CD4-positive, alpha-beta T cell (primary cell): Measurements from ENCODE around the gene STK11. TPM values are rescaled to one million over a fixed set of nuclear protein-coding genes. Genes with fewer than 3 reads are reported as not detected.
A peak's percentile ranks its signal among the peaks of the same experiment; 100 is the strongest.

Source experiments
- ATAC-seq: fragments of 200-7000 bp; cut with Tn5 transposase; one replicate; pipeline ENCODE4 v1.10.0; 2022; ENCODE audit warnings: mild to moderate bottlenecking; ENCODE audit not compliant: poor library complexity
- CTCF ChIA-PET: fragments of 350-600 bp; sonication (Branson Sonifier 250); formaldehyde crosslinking; loops from one replicate; lab custom pipeline; 2021; ENCODE audit warnings: antibody characterized with exemption, inconsistent platforms; lab: Charles Lee
- POLR2A ChIA-PET: fragments of 350-600 bp; sonication (Branson Sonifier 250); formaldehyde crosslinking; loops from one replicate; lab custom pipeline; 2021; ENCODE audit warnings: antibody characterized with exemption, inconsistent platforms; lab: Charles Lee
- DNase-seq, 14 experiments: peaks; one replicate each; pipeline ENCODE4 v3.0.0-alpha.2; 2013 to 2020; ENCODE audit warnings: mixed read lengths in 2 of 14
- H3K27ac ChIP-seq, 2 donors: one replicate each; pipeline versions ENCODE4 v1.5.1 to v1.7.0; 2013; ENCODE audit warnings: low read length in 2 of 2, low read depth in 1 of 2, mild to moderate bottlenecking in 1 of 2
- H3K27me3 ChIP-seq, 2 experiments: 1 replicate in 1 of 2; 2 replicates in 1 of 2; pipeline versions ENCODE4 v1.6.1 to v1.7.0; 2013; ENCODE audit warnings: low read length in 2 of 2, control low read depth in 1 of 2, mild to moderate bottlenecking in 1 of 2, moderate library complexity in 1 of 2; ENCODE audit not compliant: insufficient read depth in 2 of 2, control insufficient read depth in 1 of 2
- H3K36me3 ChIP-seq: one replicate; pipeline ENCODE4 v1.6.1; 2013; ENCODE audit warnings: low read length, control low read depth; ENCODE audit not compliant: insufficient read depth
- H3K4me1 ChIP-seq: one replicate; pipeline ENCODE4 v1.6.1; 2013; ENCODE audit warnings: low read length, control low read depth; ENCODE audit not compliant: insufficient read depth
- H3K4me3 ChIP-seq: one replicate; pipeline ENCODE4 v1.5.1; 2013; ENCODE audit warnings: mild to moderate bottlenecking, low read length, moderate library complexity
- H3K9me3 ChIP-seq, 2 experiments: 1 replicate in 1 of 2; 2 replicates in 1 of 2; pipeline versions ENCODE4 v1.6.1 to v1.7.0; 2013; ENCODE audit warnings: low read length in 2 of 2, mild to moderate bottlenecking in 2 of 2, control low read depth in 1 of 2, moderate library complexity in 1 of 2; ENCODE audit not compliant: control insufficient read depth in 1 of 2, insufficient read depth in 1 of 2
- H3K27ac Mint-ChIP-seq: one replicate; pipeline ENCODE4 v1.8.0; 2020; ENCODE audit warnings: mixed read lengths
- H3K27me3 Mint-ChIP-seq: one replicate; pipeline ENCODE4 v1.8.0; 2021; ENCODE audit warnings: mixed read lengths
- H3K36me3 Mint-ChIP-seq: one replicate; pipeline ENCODE4 v1.8.0; 2021; ENCODE audit warnings: low read depth, mixed read lengths
- H3K4me1 Mint-ChIP-seq: one replicate; pipeline ENCODE4 v1.8.0; 2021; ENCODE audit warnings: low read depth, mixed read lengths
- H3K4me3 Mint-ChIP-seq: one replicate; pipeline ENCODE4 v1.8.0; 2020; ENCODE audit warnings: mild to moderate bottlenecking, mixed read lengths
- H3K9me3 Mint-ChIP-seq: one replicate; pipeline ENCODE4 v1.8.0; 2020; ENCODE audit warnings: mixed read lengths
- intact Hi-C, 2 experiments: fragments of 100-400 bp; cut with DNase I in 1 of 2; cut with micrococcal nuclease in 1 of 2; formaldehyde crosslinking; loops; one replicate each; pipeline versions ENCODE4 v1.15.1 to v1.9.0; 2023 to 2025; cut with DNase I, micrococcal nuclease
- total RNA-seq, 174 experiments: library from RNA in 2 of 174; stranded (reverse) in 2 of 174; gene quantifications; one replicate each; pipeline ENCODE4 v1.2.3 and lab custom pipeline; 2021 to 2026
- TF ChIP-seq, protein P1 (sequence below): fragments of 200-600 bp; IDR thresholded peaks from one replicate; pipeline ENCODE4 v1.8.0; 2022; ENCODE audit warnings: antibody characterized with exemption, mild to moderate bottlenecking

The STK11 gene
- total RNA-seq, 2 experiments from 2014 or later: 49.7 to 53.0 TPM

DNA sequence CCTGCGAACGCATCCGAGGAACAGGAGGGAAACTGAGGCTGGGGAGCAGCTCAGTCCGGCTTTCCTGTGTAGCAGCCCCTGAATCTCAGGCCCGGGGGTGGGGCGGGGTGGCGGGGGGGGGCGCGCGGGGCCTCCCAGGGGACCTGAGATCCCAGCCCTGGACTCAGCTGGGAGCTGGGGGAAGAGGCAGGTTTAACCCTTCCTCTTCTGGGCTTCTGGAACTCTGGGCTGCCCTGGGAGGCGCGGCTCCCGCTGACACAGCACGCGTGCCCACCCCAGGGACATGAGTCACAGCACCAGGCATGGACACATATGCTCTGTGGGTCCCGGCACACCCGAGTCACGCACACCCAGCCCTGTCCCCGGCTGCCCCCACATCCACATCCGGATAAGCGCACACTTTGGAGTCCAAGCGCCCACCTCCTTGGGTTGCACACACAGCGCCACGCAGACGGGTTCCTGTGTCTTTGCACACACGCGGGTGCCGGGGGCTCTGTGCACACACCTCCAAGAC lies 60.1 kb downstream of the STK11 start:
- Histone ChIP-seq H3K27me3 (no peaks in the 10 kb centered on the region), H3K4me3 (peak overlapping the region; percentile 48), H3K4me1 (peaks cover 77% of the 10 kb centered on the region), H3K27ac (no peak overlapping the region), H3K9me3 (no peaks in the 10 kb centered on the region), H3K36me3 (peaks cover 10% of the 10 kb centered on the region)
- TF ChIP-seq, protein P1, sequence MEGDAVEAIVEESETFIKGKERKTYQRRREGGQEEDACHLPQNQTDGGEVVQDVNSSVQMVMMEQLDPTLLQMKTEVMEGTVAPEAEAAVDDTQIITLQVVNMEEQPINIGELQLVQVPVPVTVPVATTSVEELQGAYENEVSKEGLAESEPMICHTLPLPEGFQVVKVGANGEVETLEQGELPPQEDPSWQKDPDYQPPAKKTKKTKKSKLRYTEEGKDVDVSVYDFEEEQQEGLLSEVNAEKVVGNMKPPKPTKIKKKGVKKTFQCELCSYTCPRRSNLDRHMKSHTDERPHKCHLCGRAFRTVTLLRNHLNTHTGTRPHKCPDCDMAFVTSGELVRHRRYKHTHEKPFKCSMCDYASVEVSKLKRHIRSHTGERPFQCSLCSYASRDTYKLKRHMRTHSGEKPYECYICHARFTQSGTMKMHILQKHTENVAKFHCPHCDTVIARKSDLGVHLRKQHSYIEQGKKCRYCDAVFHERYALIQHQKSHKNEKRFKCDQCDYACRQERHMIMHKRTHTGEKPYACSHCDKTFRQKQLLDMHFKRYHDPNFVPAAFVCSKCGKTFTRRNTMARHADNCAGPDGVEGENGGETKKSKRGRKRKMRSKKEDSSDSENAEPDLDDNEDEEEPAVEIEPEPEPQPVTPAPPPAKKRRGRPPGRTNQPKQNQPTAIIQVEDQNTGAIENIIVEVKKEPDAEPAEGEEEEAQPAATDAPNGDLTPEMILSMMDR: no peak
- ChIA-PET CTCF (interaction anchor here (1.2 to 11.0 kb wide), 4 partner anchors 10 to 21 kb away, joined by 8 to 255 read pairs (median 10); partner anchors contain the start of gene FAM174C), POLR2A (interaction anchor here (0.6 to 10.3 kb wide), 7 partner anchors 8 to 1211 kb away, joined by 3 to 476 read pairs (median 14); partner anchors contain the start of genes ATP5F1D, FAM174C and GADD45B)
- DNase-seq: peak in 5 of 14 experiments; percentile 35 to 83 (median 63)
- Mint-ChIP-seq H3K4me1 (peaks cover 50% of the 10 kb centered on the region), H3K36me3 (peaks cover 20% of the 10 kb centered on the region), H3K9me3 (no peaks in the 10 kb centered on the region), H3K27me3 (no peaks in the 10 kb centered on the region), H3K27ac (peak overlapping the region; percentile 78), H3K4me3 (peak overlapping the region; percentile 77)
- no peak for ATAC-seq
- intact Hi-C loops: loop anchor here in 1 of 2 experiments (1.0 kb wide), 1 partner anchor 21 kb away; no protein-coding TSS in a partner anchor

DNA sequence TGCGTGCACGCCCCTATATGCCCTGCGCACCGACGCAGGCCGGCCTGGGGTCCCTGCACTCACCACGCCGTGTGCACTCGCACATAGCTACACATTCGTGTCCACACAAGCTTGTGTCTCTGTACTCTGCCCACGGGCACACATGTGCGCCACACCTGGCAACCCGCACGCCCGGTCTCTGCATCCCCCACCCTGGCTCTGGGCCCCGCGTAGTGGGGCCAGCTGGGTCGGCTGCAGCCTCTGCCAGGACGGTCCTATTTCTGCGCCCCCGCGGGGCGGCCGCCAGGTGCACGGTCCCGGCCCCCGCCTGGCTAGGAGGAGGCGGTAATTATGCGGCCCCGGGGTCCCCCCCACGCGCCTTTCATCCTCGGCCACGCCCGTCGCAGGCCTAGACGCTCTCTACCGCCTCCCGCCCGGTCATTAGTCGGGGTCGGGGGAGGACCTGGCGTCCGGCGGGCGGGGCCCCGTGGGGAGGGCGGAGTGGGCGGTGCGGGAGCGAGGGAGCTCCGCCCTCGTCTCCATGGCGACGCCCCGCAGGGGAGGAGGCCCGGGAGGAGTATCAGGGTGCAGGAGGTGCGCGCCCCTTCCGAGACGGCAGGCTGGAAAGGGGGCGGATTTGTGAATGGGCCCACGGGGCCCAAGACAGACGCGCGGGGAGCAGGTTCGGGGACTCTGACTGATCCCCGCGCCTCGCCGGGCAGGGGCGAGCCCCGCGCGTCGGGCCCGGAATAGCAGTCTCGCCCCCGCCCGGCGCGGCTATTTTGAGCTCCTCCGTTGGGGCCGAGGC lies 60.7 kb downstream of the STK11 start:
- Mint-ChIP-seq H3K9me3 (no peaks in the 10 kb centered on the region), H3K27me3 (no peaks in the 10 kb centered on the region), H3K27ac (peak overlapping the region; percentile 78), H3K4me1 (peaks cover 54% of the 10 kb centered on the region), H3K4me3 (peak overlapping the region; percentile 77), H3K36me3 (peaks cover 26% of the 10 kb centered on the region)
- ATAC-seq (peak; percentile 17), DNase-seq (peak; percentile 63 to 92 (median 80))
- Histone ChIP-seq H3K27me3 (no peaks in the 10 kb centered on the region), H3K4me1 (peaks cover 79% of the 10 kb centered on the region), H3K36me3 (peaks cover 17% of the 10 kb centered on the region), H3K27ac (peak overlapping the region in 1 of 2 donors; percentile 41), H3K4me3 (peak overlapping the region; percentile 48), H3K9me3 (no peaks in the 10 kb centered on the region)
- TF ChIP-seq, protein P1: no peak
- ChIA-PET CTCF (interaction anchor here (0.8 to 11.0 kb wide), 11 partner anchors 9 to 226 kb away, joined by 3 to 255 read pairs (median 6); partner anchors contain the start of genes ABCA7, ATP5F1D and FAM174C), POLR2A (interaction anchor here (0.6 to 10.3 kb wide), 11 partner anchors 8 to 1210 kb away, joined by 3 to 476 read pairs (median 6); partner anchors contain the start of genes ABCA7, ARHGAP45, ATP5F1D and FAM174C)
- intact Hi-C loops: loop anchor here in 1 of 2 experiments (1.0 kb wide), 1 partner anchor 22 kb away; no protein-coding TSS in a partner anchor

DNA sequence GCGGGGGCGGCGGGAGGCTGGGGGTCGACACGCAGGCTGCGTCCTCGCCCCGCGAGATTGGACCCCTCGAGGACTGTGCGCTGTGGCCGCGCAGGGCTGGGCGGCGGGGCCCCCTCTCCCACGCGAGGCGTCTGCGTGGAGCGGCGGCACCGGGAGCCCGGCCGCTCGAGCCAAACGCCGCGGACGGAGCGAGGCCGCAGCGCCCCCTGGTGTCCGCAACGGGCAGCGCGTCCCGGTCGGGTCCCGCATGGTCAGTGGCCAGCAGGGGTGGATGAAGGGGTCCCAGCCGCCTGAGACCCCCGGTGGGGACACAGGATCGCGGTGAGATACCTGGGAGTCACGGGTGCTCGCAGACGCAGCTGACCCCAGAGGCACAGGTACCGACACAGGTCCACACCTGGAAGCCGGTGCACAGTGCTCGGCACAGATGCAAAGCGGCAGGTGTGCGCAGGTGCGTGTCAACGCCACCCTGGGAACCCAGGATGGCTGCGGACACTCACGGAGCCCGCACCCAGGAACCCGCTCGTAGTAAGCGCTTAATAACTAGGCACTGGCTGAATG lies 61.4 kb downstream of the STK11 start:
- TF ChIP-seq, protein P1: peak; percentile 97
- peak in 11 of 14 experiments; percentile 60 to 86 (median 68) for DNase-seq
- Mint-ChIP-seq H3K27me3 (no peaks in the 10 kb centered on the region), H3K4me3 (peak overlapping the region; percentile 81), H3K9me3 (no peaks in the 10 kb centered on the region), H3K27ac (peak overlapping the region; percentile 88), H3K4me1 (peaks cover 54% of the 10 kb centered on the region), H3K36me3 (peaks cover 30% of the 10 kb centered on the region)
- Histone ChIP-seq H3K4me1 (peaks cover 79% of the 10 kb centered on the region), H3K27me3 (no peaks in the 10 kb centered on the region), H3K36me3 (peaks cover 24% of the 10 kb centered on the region), H3K4me3 (peak overlapping the region; percentile 48), H3K9me3 (no peaks in the 10 kb centered on the region), H3K27ac (peak overlapping the region in 1 of 2 donors; percentile 41)
- no peak for ATAC-seq
- CTCF ChIA-PET: interaction anchor here (0.8 to 11.0 kb wide), 11 partner anchors 8 to 227 kb away, joined by 3 to 255 read pairs (median 6); partner anchors contain the start of genes ABCA7, ATP5F1D and FAM174C
- POLR2A ChIA-PET: interaction anchor here (0.7 to 10.3 kb wide), 9 partner anchors 8 to 1209 kb away, joined by 3 to 476 read pairs (median 14); partner anchors contain the start of genes ABCA7, ARHGAP45, ATP5F1D and FAM174C
- intact Hi-C loops: loop anchor here (1.0 kb wide), 2 partner anchors 18 to 23 kb away; no protein-coding TSS in a partner anchor
